ENCODE measurements around the gene WFDC2. TPM values are rescaled to one million over a fixed set of nuclear protein-coding genes. Genes with fewer than 3 reads are reported as not detected.

WFDC2 gene
- total and polyA plus RNA-seq, 2 of the 4 experiments (the other 2 are of a cell fraction): not detected

- Histone ChIP-seq H3K23ac (ENCODE audit: low read depth, low read length) (no peak overlapping the region), H4K5ac (ENCODE audit: low read depth, low read length) (no peak overlapping the region), H3K4me2 (ENCODE audit: low read depth, low read length) (no peak overlapping the region), H3K79me1 (ENCODE audit: low read depth in 1 of 2, low read length in 2 of 2) (no peaks in the 10 kb centered on the region), H4K20me1 (ENCODE audit: insufficient read depth, low read length) (no peaks in the 10 kb centered on the region), H3K9me3 (ENCODE audit: control insufficient read depth, insufficient read depth, low read length) (no peaks in the 10 kb centered on the region), H3K27me3 (ENCODE audit: control insufficient read depth, insufficient read depth, low read length) (no peaks in the 10 kb centered on the region), H2BK120ac (ENCODE audit: low read depth, low read length) (no peak overlapping the region), H3K18ac (ENCODE audit: low read depth, low read length) (no peak overlapping the region), H2AFZ (replicated peaks; ENCODE audit: low read length, poor library complexity) (no peak overlapping the region), H2BK15ac (ENCODE audit: low read depth, low read length) (no peak overlapping the region), H2AK9ac (replicated peaks; ENCODE audit: low read depth, low read length, poor library complexity) (no peak overlapping the region), H3K56ac (ENCODE audit: extremely low read depth, insufficient read depth, low read length) (no peak overlapping the region), H3K14ac (replicated peaks; ENCODE audit: low read depth, low read length) (no peak overlapping the region), H3K9ac (ENCODE audit: low read depth, low read length) (no peak overlapping the region), H3K4me3 (ENCODE audit: insufficient read depth, low read depth, low read length) (no peak overlapping the region), H3K36me3 (ENCODE audit: control insufficient read depth, insufficient read depth, low read length) (0 out of 2 replicates have a peak, but pooled peaks cover 1% of the 10 kb centered on the region), H2BK5ac (ENCODE audit: low read depth, low read length, poor library complexity, severe bottlenecking) (no peak overlapping the region), H2BK20ac (ENCODE audit: low read depth, low read length) (no peak overlapping the region), H4K8ac (ENCODE audit: low read depth in 2 of 2, low read length in 2 of 2) (no peak overlapping the region), H3K4me1 (ENCODE audit: control insufficient read depth, insufficient read depth, low read length) (no peaks in the 10 kb centered on the region), H2AK5ac (ENCODE audit: low read depth, low read length) (no peak overlapping the region), H3K9me1 (ENCODE audit: insufficient read depth, low read length) (no peaks in the 10 kb centered on the region; the same call in 1 of the 2 replicates), H3K4ac (ENCODE audit: low read depth, low read length) (no peak overlapping the region), H4K91ac (ENCODE audit: insufficient read depth, low read depth, low read length) (no peak overlapping the region), H3K27ac (ENCODE audit: insufficient read depth, low read length) (no peak overlapping the region)
- DNase-seq: no peak
- TF ChIP-seq BHLHE40 (IDR thresholded peaks at IDR 0.05; ENCODE audit: low read depth, low read length): no peak
- no peak for TF ChIP-seq FOS (IDR thresholded peaks at IDR 0.05; ENCODE audit: low read depth, low read length)
- no peak for TF ChIP-seq MXI1 (IDR thresholded peaks at IDR 0.05; ENCODE audit: borderline replicate concordance, low read depth, low read length)
- no peak for TF ChIP-seq NFE2L2 (IDR thresholded peaks at IDR 0.05; ENCODE audit: low read depth, low read length)
- no peak for TF ChIP-seq RAD21 (IDR thresholded peaks at IDR 0.05; ENCODE audit: low read length)
- no peak for TF ChIP-seq CTCF (conservative IDR thresholded peaks at IDR 0.05; ENCODE audit: low read depth, low read length)
- no peak for TF ChIP-seq SMC3 (IDR thresholded peaks at IDR 0.05; ENCODE audit: low read depth, low read length)
- TF ChIP-seq USF2 (IDR thresholded peaks at IDR 0.05; ENCODE audit: low read depth, low read length): no peak
- no peak for TF ChIP-seq MAFK (IDR thresholded peaks at IDR 0.05; ENCODE audit: low read depth, low read length)
- no peak for TF ChIP-seq CHD1 (IDR thresholded peaks at IDR 0.05; ENCODE audit: low read depth, low read length)
- no peak for TF ChIP-seq ELK1 (IDR thresholded peaks at IDR 0.05; ENCODE audit: borderline replicate concordance, low read depth, low read length)
- no peak for TF ChIP-seq MAZ (IDR thresholded peaks at IDR 0.05; ENCODE audit: borderline replicate concordance, low read depth, low read length)
- no peak for TF ChIP-seq RFX5 (IDR thresholded peaks at IDR 0.05; ENCODE audit: low read depth, low read length)
- TF ChIP-seq POLR2A (IDR thresholded peaks at IDR 0.05; ENCODE audit: low read depth, low read length): no peak
- TF ChIP-seq RCOR1 (IDR thresholded peaks at IDR 0.05; ENCODE audit: insufficient replicate concordance, low read length): no peak
- TF ChIP-seq CEBPB (IDR thresholded peaks at IDR 0.05; ENCODE audit: low read depth, low read length): no peak
- no CpG with 5 or more reads among the region's 5 CpGs for WGBS, 2 experiments (ENCODE audit: extremely low coverage in 2 of 2, insufficient read length in 1 of 2)
- no peak for ATAC-seq (ENCODE audit: low read depth)
- ChIA-PET CTCF (interaction anchor here (1.2 to 1.6 kb wide), 2 partner anchors 69 to 338 kb away, joined by 3 read pairs; partner anchors contain the start of gene SYS1), POLR2A (ENCODE audit: unreplicated experiment) (no interaction called here)
- in situ Hi-C loops (cut with MboI; ENCODE audit: low sequenced_read_pairs) (no loop called here), dilution Hi-C loops (cut with HindIII; ENCODE audit: low sequenced_read_pairs, unreplicated experiment) (no loop called here), intact Hi-C loops (cut with micrococcal nuclease) (loop anchor here (10.0 kb wide), 1 partner anchor 343 kb away; no protein-coding TSS in a partner anchor)
- BruUV-seq (replicated peaks): no TSS peak
Observed at GRCh38 chr20:45432294-45432693, 37.3 kb upstream of the WFDC2 start.

Data from IMR-90 (cell line).